Endothelial cell of coronary artery (primary cell): ENCODE measurements around the gene FKBP1B. TPM values are rescaled to one million over a fixed set of nuclear protein-coding genes. Genes with fewer than 3 reads are reported as not detected.

Experiments used
- total RNA-seq: library from RNA; depleted of rRNA; stranded (reverse); fragments of >200 nt; gene quantifications from 2 replicates; pipeline ENCODE4 v1.2.3, GENCODE V29; 2014

The FKBP1B gene
- 11.7 and 14.8 TPM in 2 replicates for total RNA-seq

DNA sequence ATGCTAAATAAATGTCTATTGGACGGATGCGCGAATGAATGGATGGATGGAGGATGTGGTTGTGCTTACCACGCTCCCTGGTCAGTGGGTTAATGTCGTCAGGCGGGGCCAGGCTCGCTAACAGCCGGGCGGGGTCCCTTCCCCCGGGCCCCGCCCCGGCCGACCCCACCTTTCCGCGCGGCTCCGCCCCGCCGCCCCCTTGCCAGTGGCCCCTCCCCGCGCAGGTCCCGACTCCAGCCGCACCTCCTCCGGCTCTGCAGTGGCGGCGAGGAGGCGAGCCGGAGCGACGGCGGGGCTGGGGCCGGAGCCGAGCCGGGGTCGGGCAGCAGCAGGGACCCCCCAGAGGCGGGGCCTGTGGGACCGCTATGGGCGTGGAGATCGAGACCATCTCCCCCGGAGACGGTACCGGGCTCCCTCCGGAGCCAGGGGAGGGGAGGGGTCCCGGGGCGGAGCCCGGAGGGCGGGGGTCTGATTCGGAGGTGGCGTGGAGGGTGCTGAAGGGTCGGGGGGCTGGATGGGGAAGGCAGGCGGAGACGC lies at the start of gene FKBP1B:
FKBP1B (plus strand) TSS at position 257 of the 537 bp plus-strand sequence; CDS start at position 366, 109 bp downstream.

DNA sequence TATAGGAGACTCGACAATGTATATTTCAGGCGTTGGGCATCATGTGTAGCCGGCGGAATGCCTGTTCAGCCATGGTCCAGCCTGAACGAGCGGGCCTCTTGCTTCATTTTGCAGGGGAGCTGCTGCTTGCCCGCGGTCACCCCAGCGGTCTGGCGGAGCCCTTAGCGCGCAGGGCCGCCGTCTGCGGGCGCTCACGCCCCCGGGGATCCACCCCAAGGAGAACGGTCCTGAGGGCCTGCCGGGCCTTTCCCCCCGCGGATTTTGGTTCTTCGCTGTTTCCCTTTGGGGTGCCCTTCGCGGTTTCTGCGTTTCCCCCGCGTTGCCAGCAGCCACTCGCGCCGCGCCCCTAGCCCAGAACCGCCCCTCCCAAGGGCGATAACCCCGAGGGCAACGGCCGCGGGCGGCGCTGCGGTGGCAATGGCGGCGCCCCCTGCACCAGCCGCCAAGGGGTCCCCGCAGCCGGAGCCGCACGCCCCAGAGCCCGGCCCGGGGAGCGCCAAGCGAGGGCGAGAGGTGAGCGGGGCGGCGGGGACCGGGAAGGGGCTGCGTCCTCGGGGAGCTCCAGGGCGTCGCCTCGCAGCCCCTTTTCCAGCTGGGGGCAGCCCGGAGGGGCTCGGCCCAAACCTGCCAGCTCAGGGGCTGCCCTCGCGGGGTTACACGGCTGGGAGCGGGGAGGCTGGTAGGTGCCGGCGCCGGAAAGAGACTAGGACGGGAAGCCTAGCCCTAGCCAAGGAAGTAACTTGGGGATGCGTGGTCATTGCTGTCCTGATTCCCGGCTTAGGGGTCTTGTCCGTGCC lies 39.7 kb upstream of the FKBP1B start, which contains the start of gene MFSD2B:
MFSD2B (plus strand) TSS at position 406 of the 797 bp plus-strand sequence; CDS start at position 418, 12 bp downstream.

DNA sequence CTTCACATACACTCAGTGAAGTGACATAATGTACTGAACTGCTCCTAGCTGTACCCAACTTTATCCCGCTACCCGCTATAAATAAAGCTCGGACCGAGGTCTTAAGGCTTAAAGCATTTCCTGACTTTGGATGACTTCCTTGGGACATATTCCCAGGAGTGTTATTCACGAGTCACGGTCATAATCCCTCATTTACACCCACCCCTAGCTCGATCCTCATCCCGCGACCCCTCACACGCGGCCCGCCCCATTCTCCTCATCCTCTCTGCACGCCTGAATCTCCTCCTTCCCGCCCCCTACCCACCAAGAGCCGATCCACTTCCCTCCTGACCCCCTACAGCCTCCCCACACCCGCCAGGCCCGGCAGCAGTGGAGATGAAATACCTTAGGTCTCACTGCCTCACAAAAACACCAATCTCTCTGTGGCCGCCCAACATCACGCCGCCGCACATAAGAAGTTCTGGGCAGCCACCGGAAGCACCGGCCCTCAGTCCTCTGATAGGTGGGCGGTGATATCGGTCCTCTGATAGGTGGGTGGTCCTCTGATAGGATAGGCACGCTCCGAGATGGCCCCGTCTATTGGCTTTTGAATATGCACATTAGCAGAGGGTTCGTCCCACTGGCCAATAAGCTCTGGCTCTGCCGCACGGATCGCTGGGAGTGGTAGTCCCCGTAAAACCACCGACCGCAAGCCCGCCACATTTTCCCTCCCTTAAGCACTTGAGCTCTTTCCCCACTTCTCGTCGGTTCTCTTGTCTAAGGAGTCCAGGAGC lies 2.4 kb upstream of the FKBP1B start, which contains the start of gene WDCP:
WDCP (minus strand) TSS at position 462 of the 773 bp plus-strand sequence. CDS start 7,897 bp downstream, outside the sequence.

DNA sequence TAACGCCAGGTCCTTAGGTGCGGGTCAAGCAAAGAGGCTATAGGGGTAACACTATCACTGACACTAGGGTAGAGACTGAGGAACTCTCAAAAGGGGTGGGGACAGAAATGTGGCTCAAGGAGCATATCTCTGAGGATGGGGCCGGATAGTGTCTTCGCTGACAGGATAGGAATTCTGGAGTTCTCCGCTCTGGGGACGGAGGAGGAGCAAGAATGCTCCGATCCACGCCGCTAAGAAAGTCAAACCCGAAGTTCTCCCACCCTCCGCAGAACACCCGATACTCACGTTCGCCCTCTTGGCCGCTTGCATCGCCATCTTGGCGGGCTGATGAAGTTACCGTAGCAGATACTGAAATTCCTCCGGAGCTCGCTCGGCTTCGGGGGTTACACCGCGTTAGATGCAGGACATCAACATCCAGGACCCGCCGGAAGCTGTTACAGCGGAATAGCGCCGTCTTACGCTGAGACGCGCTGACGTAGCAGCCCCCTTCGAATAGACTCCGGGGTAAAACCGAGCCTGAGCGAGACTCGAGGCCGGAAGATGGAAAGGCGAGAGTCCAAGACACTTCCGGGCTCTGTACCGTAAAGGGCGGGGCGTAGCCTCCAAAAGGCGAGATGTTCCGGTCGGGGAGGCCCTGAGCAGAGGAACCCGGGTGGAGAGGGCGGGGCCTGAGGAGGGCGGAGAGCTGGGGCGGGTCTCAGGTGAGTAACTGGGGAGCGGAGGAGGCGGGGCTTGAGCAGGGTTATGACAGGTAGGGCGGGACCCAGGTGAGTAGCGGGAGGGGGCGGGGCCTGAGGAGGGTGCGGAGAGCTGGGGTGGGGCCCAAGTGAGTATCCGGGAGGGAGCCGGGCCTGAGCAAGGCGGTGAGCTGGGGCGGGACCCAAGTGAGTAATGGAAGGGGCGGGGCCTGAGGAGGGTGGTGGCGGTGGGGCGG lies 26.6 kb downstream of the FKBP1B start, which contains the start of gene SF3B6:
SF3B6 (minus strand) TSS at position 412 of the 934 bp plus-strand sequence; CDS start at position 315, 97 bp downstream.

DNA sequence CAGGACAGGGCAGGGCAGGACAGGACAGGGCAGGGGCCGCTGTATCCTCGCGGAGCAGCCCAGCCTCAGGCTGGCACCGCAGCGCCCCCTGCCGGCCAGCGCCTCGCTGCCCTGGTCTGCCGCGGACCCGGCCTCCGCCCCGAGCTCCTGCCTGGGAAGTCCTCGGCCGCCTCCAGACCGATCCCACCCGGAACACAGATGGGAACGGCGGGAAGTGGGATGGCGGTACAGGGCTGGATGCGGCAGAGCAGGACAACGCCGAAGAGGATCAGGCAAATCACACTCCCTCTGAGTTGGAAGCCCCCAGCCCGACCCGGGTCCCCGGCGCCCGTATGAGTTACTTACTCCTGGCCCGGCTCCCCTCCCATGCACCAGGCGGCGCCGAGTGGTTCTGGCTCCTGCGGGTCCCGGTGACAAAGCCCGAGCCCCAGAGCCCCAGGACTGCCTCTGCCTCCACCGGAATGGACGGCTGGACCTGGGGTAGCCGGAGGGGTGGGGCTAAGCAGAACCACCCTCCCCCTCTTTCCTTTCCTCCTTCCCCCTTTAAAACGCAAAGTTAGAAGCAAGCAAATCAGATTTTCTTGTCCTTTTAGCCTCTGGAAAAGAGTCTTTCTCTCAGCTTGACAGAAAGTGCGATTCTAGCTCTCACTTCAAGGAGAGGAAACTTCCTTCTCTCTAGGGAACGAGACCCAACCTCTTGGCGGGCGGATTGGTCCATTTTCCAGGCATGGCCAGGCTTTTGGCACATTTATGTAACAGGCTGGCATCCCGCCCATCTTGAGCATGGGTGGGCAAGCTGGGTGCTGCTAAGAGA lies 35.1 kb downstream of the FKBP1B start, which contains the start of gene TP53I3:
TP53I3 (minus strand) TSS at position 449 of the 814 bp plus-strand sequence. CDS start 508 bp downstream, outside the sequence.

Other genes starting within 250 kb of the FKBP1B start
- 11.5 and 16.9 TPM in 2 replicates for gene ATAD2B, start 122.6 kb upstream of the FKBP1B start, total RNA-seq
- 8.1 and 8.7 TPM in 2 replicates for gene UBXN2A, start 109.3 kb upstream of the FKBP1B start, total RNA-seq
- 0.09 TPM in 2 replicates for gene MFSD2B, start 39.7 kb upstream of the FKBP1B start, total RNA-seq
- 10.8 and 11.2 TPM in 2 replicates for gene WDCP, start 2.4 kb upstream of the FKBP1B start, total RNA-seq
- 148 and 168 TPM in 2 replicates for gene SF3B6, start 26.6 kb downstream of the FKBP1B start, total RNA-seq
- 49.7 and 104 TPM in 2 replicates for gene TP53I3, start 35.1 kb downstream of the FKBP1B start, total RNA-seq
- 0.18 and 0.28 TPM in 2 replicates for gene PFN4, start 73.6 kb downstream of the FKBP1B start, total RNA-seq
- gene FAM228B, start 73.7 kb downstream of the FKBP1B start, total RNA-seq, result 3.5 and 8.7 TPM in 2 replicates
- 0.09 and 0.28 TPM in 2 replicates for gene FAM228A, start 125.3 kb downstream of the FKBP1B start, total RNA-seq